ENCODE data around the gene PHF5A.

DNA sequence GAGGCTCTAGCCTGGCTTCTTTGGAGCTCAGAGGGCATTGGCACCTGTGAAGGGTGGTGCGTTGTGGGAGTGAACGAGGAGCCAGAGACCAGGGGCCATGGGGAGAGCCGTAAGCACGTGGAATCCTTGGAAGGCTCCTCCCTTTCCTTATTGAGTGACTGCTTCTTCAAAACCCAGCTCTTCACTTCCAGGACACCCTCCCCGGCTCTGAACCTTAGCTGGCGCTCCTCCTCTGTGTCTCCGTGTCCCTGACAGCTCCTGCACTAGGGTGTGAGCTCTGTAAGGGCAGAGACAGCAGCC, 49.5 kb upstream of the PHF5A start:
- TF ChIP-seq POLR2A (IDR thresholded peaks at IDR 0.05; ENCODE audit: low read depth, low read length) (no peak), TAF1 (IDR thresholded peaks at IDR 0.05; ENCODE audit: borderline replicate concordance, low read depth, low read length) (no peak)

Measured in GM12892 (cell line).